Measurements from ENCODE around the gene SLC9C2.
"Not testable (repeated sequence)": the region's sequence is repeated elsewhere in the genome, so short reads cannot be mapped to it uniquely, and the experiment has no call there.

Gene SLC9C2

GRCh38 chr1:173590557-173590956, 12.3 kb downstream of the SLC9C2 start:
- no peak overlapping the region for H3K27ac ChIP-seq
- DNase-seq (ENCODE audit: low read depth, low spot score), result no peak

GRCh38 chr1:173581383-173582079, 21.3 kb downstream of the SLC9C2 start:
- no peak overlapping the region for H3K27ac ChIP-seq
- no peak for DNase-seq (ENCODE audit: low read depth, low spot score)

- no peak for DNase-seq (ENCODE audit: low read depth, low spot score)
- H3K27ac ChIP-seq, result no peak overlapping the region
Measured at GRCh38 chr1:173580658-173581057, 22.2 kb downstream of the SLC9C2 start.

GRCh38 chr1:173580071-173580470, 22.8 kb downstream of the SLC9C2 start:
- no peak for DNase-seq (ENCODE audit: low read depth, low spot score)

GRCh38 chr1:173573596-173573995, 29.3 kb downstream of the SLC9C2 start:
- DNase-seq (ENCODE audit: low read depth, low spot score), result no peak
- H3K27ac ChIP-seq, result no peak overlapping the region

More at GRCh38 chr1:173580071-173580470, 22.8 kb downstream of the SLC9C2 start:
- no peak overlapping the region for H3K27ac ChIP-seq

GRCh38 chr1:173572201-173572873, 30.5 kb downstream of the SLC9C2 start:
- DNase-seq (ENCODE audit: low read depth, low spot score), result no peak
- H3K27ac ChIP-seq, result no peak overlapping the region

GRCh38 chr1:173570370-173571007, 32.4 kb downstream of the SLC9C2 start:
- DNase-seq (ENCODE audit: low read depth, low spot score), result no peak
- no peak overlapping the region for H3K27ac ChIP-seq

GRCh38 chr1:173568483-173568882, 34.4 kb downstream of the SLC9C2 start:
- H3K27ac ChIP-seq, result no peak overlapping the region
- DNase-seq (ENCODE audit: low read depth, low spot score), result no peak

- not testable (repeated sequence) for H3K27ac ChIP-seq; DNase-seq (ENCODE audit: low read depth, low spot score)
Measured at GRCh38 chr1:173563846-173564245, 39.0 kb downstream of the SLC9C2 start.

GRCh38 chr1:173562813-173563212, 40.1 kb downstream of the SLC9C2 start:
- no peak for DNase-seq (ENCODE audit: low read depth, low spot score)
- no peak overlapping the region for H3K27ac ChIP-seq

GRCh38 chr1:173561263-173561662, 41.6 kb downstream of the SLC9C2 start:
- H3K27ac ChIP-seq, result no peak overlapping the region
- DNase-seq (ENCODE audit: low read depth, low spot score), result no peak

- no peak overlapping the region for H3K27ac ChIP-seq
- DNase-seq (ENCODE audit: low read depth, low spot score), result no peak
Measured at GRCh38 chr1:173560285-173560880, 42.5 kb downstream of the SLC9C2 start.

- DNase-seq (ENCODE audit: low read depth, low spot score), result no peak
- H3K27ac ChIP-seq, result no peak overlapping the region
Measured at GRCh38 chr1:173555651-173556305, 47.1 kb downstream of the SLC9C2 start.

- DNase-seq (ENCODE audit: low read depth, low spot score), result peak; percentile 16
- H3K27ac ChIP-seq, result peak overlapping the region; percentile 56
Measured at GRCh38 chr1:173554541-173555250, 48.2 kb downstream of the SLC9C2 start.

- H3K27ac ChIP-seq, result peak overlapping the region; percentile 56
- no peak for DNase-seq (ENCODE audit: low read depth, low spot score)
Measured at GRCh38 chr1:173554089-173554488, 48.8 kb downstream of the SLC9C2 start.

- DNase-seq (ENCODE audit: low read depth, low spot score), result no peak
- no peak overlapping the region for H3K27ac ChIP-seq
Measured at GRCh38 chr1:173553312-173553711, 49.6 kb downstream of the SLC9C2 start.

- H3K27ac ChIP-seq, result no peak overlapping the region
- no peak for DNase-seq (ENCODE audit: low read depth, low spot score)
Measured at GRCh38 chr1:173551699-173552098, 51.2 kb downstream of the SLC9C2 start.

- H3K27ac ChIP-seq, result no peak overlapping the region
- DNase-seq (ENCODE audit: low read depth, low spot score), result no peak
Measured at GRCh38 chr1:173549813-173550212, 53.1 kb downstream of the SLC9C2 start.

GRCh38 chr1:173545688-173546087, 57.2 kb downstream of the SLC9C2 start:
- DNase-seq (ENCODE audit: low read depth, low spot score), result no peak
- no peak overlapping the region for H3K27ac ChIP-seq

GRCh38 chr1:173536223-173536622, 66.6 kb downstream of the SLC9C2 start:
- H3K27ac ChIP-seq, result no peak overlapping the region
- no peak for DNase-seq (ENCODE audit: low read depth, low spot score)
